C4-2B (cell line): Measurements from ENCODE around the gene NPB.

Source experiments
- H3K27ac ChIP-seq: fragments of 450-650 bp; 2 replicates; pipeline ENCODE4 v1.5.1; 2017
- ZFX ChIP-seq: fragments of 450-650 bp; IDR thresholded peaks from 2 replicates; pipeline ENCODE4 v1.6.1; 2017
- TF ChIP-seq, protein P1 (sequence below): fragments of 450-650 bp; conservative IDR thresholded peaks from 2 replicates; pipeline ENCODE4 v1.5.1; 2017; ENCODE audit warnings: mild to moderate bottlenecking

NPB gene

DNA sequence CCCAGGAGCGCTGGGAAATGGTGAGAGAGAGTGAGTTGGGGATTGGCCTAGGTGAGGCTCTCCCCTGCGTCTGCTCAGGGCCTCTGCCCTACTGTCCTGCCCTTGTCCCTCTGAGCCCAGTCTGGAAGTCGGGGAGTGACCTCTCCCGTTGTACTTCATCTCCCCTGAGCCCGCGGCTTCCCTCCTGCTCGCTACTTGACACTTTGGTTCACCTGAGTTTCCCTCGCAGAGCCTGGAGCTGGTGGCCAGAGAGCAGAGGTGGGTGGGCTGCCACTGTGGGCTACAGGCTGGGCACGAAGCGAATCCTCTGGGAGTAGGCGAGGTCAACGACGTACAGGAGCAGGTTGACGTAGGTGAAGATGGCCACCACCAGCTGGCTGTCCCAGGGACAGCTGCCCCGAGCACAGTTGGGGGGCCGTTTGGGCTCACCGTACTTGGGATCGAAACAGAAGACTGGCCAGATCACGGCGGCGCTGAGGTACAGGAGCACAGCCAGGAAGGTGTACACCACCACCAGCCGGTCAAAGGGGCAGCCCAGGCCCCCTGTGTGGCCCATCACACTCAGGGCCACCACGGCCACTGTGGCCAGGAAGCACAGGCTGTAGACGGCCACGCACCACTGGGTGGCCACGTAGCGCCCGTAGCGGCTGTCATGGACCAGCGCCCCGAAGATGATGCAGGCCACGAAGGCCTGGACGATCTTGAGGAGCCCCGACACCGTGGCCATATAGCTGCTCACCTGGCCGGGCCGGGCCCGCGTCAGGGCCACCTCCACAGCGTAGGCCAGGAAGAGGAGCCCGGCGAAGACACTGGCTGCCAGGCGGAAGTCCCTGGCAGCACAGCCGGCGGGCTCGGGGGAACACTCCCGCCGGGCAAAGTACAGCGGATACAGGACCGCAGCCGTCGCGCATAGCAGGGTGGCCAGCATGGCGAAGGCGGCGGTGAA is 38.8 kb downstream of the NPB start:
- TF ChIP-seq ZFX, result no peak
- TF ChIP-seq, protein P1, sequence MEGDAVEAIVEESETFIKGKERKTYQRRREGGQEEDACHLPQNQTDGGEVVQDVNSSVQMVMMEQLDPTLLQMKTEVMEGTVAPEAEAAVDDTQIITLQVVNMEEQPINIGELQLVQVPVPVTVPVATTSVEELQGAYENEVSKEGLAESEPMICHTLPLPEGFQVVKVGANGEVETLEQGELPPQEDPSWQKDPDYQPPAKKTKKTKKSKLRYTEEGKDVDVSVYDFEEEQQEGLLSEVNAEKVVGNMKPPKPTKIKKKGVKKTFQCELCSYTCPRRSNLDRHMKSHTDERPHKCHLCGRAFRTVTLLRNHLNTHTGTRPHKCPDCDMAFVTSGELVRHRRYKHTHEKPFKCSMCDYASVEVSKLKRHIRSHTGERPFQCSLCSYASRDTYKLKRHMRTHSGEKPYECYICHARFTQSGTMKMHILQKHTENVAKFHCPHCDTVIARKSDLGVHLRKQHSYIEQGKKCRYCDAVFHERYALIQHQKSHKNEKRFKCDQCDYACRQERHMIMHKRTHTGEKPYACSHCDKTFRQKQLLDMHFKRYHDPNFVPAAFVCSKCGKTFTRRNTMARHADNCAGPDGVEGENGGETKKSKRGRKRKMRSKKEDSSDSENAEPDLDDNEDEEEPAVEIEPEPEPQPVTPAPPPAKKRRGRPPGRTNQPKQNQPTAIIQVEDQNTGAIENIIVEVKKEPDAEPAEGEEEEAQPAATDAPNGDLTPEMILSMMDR, result no peak
- no peak overlapping the region for H3K27ac ChIP-seq

DNA sequence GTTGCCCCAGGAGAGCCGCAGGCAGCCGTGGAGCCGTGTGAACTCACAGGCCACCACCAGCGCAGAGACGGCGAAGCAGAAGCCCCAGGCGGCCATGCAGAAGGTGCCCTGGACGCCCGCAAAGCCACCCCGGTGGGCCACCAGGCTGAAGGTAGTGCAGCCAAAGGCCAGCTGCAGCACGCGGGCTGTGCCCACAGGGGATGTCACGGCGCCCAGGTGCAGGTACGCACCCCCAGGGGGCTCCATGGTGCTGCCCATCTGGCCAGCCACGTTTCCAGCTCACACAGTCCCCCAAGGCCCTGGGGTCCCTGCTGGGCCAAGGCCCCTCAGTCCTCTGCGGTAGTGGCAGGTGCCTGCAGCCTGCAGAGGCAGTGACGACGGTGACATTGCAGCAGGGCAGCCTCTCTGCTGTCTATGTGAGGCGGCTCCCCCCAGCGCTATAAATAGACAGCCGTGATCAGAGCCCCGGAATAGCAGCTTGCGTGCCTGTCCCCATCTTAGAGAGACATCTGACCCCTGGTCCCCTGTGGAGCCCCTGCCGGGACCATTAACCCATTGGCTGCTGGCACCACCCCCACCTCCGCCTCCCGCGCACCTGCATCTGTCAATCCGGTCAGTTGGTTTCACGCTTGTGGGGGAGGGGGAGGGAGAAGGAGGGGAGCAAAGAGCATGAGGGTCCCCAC is 39.6 kb downstream of the NPB start:
- H3K27ac ChIP-seq, result no peak overlapping the region
- TF ChIP-seq ZFX, result no peak
- TF ChIP-seq, protein P1, result no peak

DNA sequence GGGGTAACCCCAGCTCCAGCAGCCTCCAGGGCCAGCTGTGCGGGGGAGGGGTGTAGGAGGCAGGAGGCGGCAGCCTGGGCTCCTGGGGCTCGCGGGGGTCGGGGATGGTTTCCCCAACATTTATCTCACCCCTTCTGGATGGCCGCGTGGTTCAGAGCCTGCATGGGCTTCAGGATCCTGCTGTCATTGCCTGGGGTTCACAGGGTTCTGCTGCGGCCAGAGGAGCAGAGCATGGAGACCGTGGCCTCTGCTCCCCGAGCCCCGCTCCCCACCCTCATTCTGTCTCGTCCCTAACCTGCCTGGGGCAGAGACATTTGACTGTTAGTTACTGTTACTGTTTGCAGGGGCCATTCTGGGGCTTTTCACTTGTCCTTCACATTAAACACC is 40.1 kb downstream of the NPB start:
- no peak for TF ChIP-seq ZFX
- TF ChIP-seq, protein P1, result no peak
- H3K27ac ChIP-seq, result no peak overlapping the region

DNA sequence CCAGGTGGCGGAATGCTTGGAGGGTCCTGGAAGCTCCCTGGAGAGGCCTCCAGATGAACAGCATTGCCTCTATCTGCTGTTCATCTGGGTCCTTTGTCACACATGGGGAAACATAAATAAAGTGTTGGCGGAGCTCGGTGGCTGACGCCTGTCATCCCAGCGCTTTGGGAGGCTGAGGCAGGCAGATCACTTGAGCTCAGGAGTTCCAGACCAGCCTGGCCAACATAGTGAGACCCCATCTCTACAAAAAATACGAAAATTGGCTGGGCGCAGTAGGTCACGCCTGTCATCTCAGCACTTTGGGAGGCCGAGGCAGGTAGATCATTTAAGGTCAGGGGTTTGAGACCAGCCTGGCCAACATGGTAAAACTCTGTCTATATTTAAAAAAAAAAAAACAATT is 42.8 kb downstream of the NPB start:
- H3K27ac ChIP-seq, result no peak overlapping the region
- TF ChIP-seq ZFX, result no peak
- TF ChIP-seq, protein P1, result no peak

DNA sequence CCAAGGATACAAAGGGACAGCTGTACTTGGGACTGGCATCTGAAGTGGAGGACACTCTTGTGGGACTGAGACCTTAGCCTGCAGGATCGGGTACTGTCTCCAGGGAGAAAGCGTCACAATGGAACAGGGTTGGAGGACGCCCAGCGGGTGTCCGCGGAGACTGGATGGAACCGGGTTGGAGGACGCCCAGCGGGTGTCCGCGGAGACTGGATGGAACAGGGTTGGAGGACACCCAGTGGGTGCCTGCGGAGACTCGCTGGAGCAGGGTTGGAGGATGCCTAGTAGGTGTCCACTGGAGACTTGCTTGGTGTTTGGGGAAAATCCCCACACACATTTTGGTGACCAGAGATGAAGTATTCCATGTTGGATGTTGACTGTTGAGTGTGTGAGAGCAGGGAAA is 45.2 kb downstream of the NPB start, which contains the start of gene MYADML2:
Gene MYADML2, minus strand, starts transcription at position 45 of the 400 bp plus-strand sequence. CDS start 5,492 bp downstream, outside the sequence.
- H3K27ac ChIP-seq, result no peak within 1 kb of the TSS
- TF ChIP-seq, protein P1, result no peak
- no peak for TF ChIP-seq ZFX

DNA sequence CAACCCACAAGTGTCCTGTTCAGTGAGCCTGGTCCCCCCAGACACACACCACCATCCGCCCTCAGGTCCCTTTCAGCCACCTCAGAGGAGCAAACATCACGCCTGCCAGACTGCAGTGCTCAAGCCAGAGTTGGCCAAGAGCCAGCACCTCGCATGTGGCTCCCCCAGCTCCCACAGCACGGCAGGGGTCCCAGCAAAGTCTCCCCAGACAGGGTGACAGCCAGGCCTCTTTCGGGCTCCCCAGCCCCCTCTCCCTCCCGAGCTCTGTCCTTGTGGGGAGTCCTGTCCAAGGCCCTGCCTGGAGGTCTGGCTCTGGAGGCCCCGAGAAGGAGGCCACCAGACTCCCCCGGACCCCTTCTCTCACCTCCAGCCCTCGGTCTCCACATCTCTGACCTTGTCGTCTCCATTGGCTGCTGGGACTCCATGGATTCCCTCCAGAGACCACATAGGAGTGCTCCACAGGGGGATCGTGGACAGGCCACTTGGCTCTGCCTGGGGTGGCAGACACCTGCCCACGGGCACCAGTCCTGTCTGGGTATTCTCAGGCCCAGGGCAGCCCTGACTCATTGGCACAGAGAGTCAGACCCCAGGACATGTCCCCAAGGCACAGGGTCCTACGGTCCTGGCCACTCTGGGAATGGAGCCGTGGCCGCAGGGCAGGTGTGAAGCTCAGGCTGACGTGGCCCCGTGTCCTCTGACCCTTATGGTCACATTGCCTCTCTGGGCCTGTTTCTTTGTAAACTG is 46.8 kb downstream of the NPB start:
- no peak for TF ChIP-seq ZFX
- TF ChIP-seq, protein P1, result no peak
- no peak overlapping the region for H3K27ac ChIP-seq
